ENCODE data around the gene PATE4.
A peak's percentile ranks its signal among the peaks of the same experiment; 100 is the strongest.

The PATE4 gene

DNA sequence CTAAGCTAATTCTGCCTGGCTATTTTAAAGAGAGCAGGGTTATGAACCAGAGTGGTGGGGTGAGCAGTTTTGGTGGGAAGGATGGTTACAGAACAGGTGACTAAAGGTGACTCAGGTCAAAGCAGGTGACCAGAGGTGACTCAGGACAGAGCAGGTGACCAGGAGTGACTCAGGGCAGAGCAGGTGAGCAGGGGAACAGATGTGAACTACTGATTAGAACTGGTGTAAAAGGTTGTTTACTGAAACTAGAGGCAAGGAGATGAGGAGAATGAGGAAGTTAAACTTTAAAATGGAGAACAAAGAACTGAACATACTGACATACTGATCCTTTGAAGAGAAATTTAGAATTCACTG lies 39.0 kb downstream of the PATE4 start:
- Histone ChIP-seq H3K9me3 (ENCODE audit: control insufficient read depth, low read length) (no peaks in the 10 kb centered on the region), H3K9ac (no peak overlapping the region), H3K27ac (no peak overlapping the region), H3K36me3 (ENCODE audit: control insufficient read depth, insufficient read depth, low read length) (no peaks in the 10 kb centered on the region), H3K79me2 (no peaks in the 10 kb centered on the region), H3K4me2 (ENCODE audit: low read length) (no peak overlapping the region), H3K4me1 (no peaks in the 10 kb centered on the region), H3K4me3 (ENCODE audit: low read depth, low read length) (no peak overlapping the region), H2AFZ (no peak overlapping the region), H3K27me3 (ENCODE audit: control insufficient read depth, insufficient read depth, low read length) (no peaks in the 10 kb centered on the region)
- TF ChIP-seq, protein P1, sequence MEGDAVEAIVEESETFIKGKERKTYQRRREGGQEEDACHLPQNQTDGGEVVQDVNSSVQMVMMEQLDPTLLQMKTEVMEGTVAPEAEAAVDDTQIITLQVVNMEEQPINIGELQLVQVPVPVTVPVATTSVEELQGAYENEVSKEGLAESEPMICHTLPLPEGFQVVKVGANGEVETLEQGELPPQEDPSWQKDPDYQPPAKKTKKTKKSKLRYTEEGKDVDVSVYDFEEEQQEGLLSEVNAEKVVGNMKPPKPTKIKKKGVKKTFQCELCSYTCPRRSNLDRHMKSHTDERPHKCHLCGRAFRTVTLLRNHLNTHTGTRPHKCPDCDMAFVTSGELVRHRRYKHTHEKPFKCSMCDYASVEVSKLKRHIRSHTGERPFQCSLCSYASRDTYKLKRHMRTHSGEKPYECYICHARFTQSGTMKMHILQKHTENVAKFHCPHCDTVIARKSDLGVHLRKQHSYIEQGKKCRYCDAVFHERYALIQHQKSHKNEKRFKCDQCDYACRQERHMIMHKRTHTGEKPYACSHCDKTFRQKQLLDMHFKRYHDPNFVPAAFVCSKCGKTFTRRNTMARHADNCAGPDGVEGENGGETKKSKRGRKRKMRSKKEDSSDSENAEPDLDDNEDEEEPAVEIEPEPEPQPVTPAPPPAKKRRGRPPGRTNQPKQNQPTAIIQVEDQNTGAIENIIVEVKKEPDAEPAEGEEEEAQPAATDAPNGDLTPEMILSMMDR (IDR thresholded peaks at IDR 0.05) = no peak

DNA sequence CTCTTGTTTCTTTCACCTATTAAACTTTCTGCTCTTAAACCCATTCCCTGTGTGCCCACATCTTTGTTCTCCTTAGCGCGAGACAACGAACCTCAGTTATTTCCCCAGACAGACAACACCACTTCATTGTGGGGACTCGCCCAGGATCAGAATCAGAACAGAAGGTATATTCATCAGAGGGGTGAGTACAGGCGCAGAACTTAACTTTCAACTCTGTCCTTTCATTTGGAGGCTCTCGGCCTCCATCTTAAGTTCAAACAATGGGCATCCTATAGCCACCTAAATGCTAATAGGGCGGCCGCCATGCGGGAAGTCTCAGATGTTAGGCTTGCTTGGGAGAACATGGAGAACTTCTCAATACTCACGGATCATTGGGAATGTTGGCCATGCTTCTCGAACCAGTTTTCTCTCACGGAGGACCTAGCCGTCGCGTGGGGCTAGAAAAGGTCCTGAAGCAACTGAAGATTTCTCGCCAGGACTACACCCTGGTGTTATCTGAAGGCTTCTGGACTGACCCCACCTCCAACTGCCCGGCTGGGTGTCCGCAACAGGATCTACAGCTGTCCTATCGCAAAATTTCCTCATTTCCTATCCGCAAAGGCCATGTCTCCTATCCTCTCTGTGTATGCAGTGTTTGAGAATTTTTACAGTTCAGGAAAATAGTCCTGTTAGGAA lies 40.9 kb downstream of the PATE4 start:
- no peak overlapping the region for H3K4me3 ChIP-seq (ENCODE audit: low read depth, low read length)

DNA sequence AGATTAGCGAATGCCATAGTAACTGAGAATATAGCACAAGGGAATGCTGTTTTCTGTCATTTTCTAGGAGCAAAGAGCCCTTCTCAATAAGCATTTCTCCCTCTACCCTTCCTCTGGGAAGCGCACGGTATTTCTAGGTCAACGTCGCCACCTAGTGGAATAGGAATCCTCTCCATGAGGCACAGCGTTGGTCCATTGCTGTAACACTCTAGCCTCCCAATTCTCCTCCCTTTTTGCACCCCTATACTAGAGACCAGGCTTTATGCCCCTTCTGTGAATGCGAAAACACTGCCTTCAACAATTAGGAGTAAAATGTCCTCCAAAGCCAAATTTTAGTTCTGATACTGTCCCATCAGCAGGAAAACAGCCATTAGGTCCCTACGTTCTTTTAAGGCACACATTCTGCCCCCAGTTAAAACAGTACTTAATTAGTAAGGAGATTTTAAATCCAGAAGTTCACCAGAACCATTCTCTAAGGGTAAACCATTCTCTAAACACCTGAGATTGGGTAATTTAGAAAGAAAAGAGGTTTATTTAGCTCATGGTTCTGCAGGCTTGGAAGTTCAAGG lies 41.5 kb downstream of the PATE4 start:
- Histone ChIP-seq H2AFZ (no peak overlapping the region), H3K9me3 (ENCODE audit: control insufficient read depth, low read length) (no peaks in the 10 kb centered on the region), H3K27ac (no peak overlapping the region), H3K27me3 (ENCODE audit: control insufficient read depth, insufficient read depth, low read length) (no peaks in the 10 kb centered on the region), H3K4me3 (ENCODE audit: low read depth, low read length) (no peak overlapping the region), H3K4me1 (no peaks in the 10 kb centered on the region), H3K79me2 (no peaks in the 10 kb centered on the region), H3K9ac (no peak overlapping the region), H3K4me2 (ENCODE audit: low read length) (no peak overlapping the region), H3K36me3 (ENCODE audit: control insufficient read depth, insufficient read depth, low read length) (no peaks in the 10 kb centered on the region)
- TF ChIP-seq, protein P1 (IDR thresholded peaks at IDR 0.05) = peak; percentile 49

More for the DNA sequence above, 40.9 kb downstream of the PATE4 start:
- Histone ChIP-seq H3K4me2 (ENCODE audit: low read length) (no peak overlapping the region), H3K27me3 (ENCODE audit: control insufficient read depth, insufficient read depth, low read length) (no peaks in the 10 kb centered on the region), H3K4me1 (no peaks in the 10 kb centered on the region), H2AFZ (no peak overlapping the region), H3K9ac (no peak overlapping the region), H3K27ac (no peak overlapping the region), H3K36me3 (ENCODE audit: control insufficient read depth, insufficient read depth, low read length) (no peaks in the 10 kb centered on the region), H3K9me3 (ENCODE audit: control insufficient read depth, low read length) (no peaks in the 10 kb centered on the region), H3K79me2 (no peaks in the 10 kb centered on the region)
- TF ChIP-seq, protein P1 (IDR thresholded peaks at IDR 0.05) = no peak

DNA sequence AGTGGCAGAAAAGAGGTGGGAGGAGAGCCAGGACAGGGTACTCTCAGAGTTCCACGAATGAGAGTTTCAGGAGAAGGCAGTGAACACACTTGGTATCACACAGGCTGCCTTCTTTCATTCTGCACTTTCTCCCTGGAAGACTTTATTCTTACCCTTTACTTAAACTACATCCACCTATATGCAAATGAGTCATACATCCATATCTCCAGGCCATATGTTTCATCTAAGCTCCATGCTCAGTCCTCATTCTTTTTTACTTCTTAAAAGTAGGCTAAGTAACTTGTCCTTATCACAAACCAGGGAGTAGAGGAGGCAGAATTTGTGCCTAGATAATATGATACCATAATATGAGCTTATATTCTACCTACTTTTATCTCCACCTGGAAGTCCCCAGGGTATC lies 48.2 kb downstream of the PATE4 start:
- H3K9ac ChIP-seq = no peak overlapping the region

More for the DNA sequence above, 48.2 kb downstream of the PATE4 start:
- Histone ChIP-seq H3K9me3 (ENCODE audit: control insufficient read depth, low read length) (no peaks in the 10 kb centered on the region), H3K4me2 (ENCODE audit: low read length) (no peak overlapping the region), H2AFZ (no peak overlapping the region), H3K4me1 (no peaks in the 10 kb centered on the region), H3K27me3 (ENCODE audit: control insufficient read depth, insufficient read depth, low read length) (no peaks in the 10 kb centered on the region), H3K4me3 (ENCODE audit: low read depth, low read length) (no peak overlapping the region), H3K27ac (no peak overlapping the region), H3K36me3 (ENCODE audit: control insufficient read depth, insufficient read depth, low read length) (no peaks in the 10 kb centered on the region), H3K79me2 (no peaks in the 10 kb centered on the region)
- TF ChIP-seq, protein P1 (IDR thresholded peaks at IDR 0.05) = no peak

All from parathyroid adenoma (tissue), 2 donors.